ENCODE data around the gene CXCR4.

DNA sequence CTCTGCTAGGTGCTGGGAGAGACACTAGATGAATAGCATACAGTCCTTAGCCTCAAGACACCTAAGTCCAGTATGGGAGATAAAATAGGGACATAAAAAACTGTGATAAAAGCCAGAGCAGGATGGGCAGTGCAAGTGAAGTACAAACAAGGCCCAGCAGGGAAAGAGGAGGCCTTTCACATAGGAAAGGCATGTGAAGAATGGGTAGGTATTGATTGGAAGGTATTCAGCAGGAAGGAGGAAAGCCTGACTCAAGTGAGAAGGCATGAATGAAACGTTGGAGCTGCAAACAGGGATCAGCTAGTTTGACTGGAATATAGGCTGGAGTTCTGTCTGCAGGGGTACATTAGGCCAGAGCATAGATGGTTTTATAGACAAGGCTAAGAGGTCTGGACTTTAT lies 11.0 kb upstream of the CXCR4 start:
- TF ChIP-seq, protein P1, sequence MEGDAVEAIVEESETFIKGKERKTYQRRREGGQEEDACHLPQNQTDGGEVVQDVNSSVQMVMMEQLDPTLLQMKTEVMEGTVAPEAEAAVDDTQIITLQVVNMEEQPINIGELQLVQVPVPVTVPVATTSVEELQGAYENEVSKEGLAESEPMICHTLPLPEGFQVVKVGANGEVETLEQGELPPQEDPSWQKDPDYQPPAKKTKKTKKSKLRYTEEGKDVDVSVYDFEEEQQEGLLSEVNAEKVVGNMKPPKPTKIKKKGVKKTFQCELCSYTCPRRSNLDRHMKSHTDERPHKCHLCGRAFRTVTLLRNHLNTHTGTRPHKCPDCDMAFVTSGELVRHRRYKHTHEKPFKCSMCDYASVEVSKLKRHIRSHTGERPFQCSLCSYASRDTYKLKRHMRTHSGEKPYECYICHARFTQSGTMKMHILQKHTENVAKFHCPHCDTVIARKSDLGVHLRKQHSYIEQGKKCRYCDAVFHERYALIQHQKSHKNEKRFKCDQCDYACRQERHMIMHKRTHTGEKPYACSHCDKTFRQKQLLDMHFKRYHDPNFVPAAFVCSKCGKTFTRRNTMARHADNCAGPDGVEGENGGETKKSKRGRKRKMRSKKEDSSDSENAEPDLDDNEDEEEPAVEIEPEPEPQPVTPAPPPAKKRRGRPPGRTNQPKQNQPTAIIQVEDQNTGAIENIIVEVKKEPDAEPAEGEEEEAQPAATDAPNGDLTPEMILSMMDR (conservative IDR thresholded peaks at IDR 0.05; ENCODE audit: low read depth, low read length), result no peak
- TF ChIP-seq POLR2A (IDR thresholded peaks at IDR 0.05; ENCODE audit: low read depth, low read length) (no peak), NFE2L2 (IDR thresholded peaks at IDR 0.05; ENCODE audit: low read depth, low read length) (no peak), RCOR1 (IDR thresholded peaks at IDR 0.05; ENCODE audit: insufficient replicate concordance, low read length) (no peak)
